Astrocyte of the spinal cord (primary cell): Measurements from ENCODE around the gene RPAIN.

ENCODE experiments used
- DNase-seq: peaks from one replicate; pipeline ENCODE4 v3.0.0; 2011; ENCODE audit warnings: low read depth, low spot score
- H3K4me3 ChIP-seq: 2 replicates; pipeline ENCODE4 v1.5.1; 2011; ENCODE audit warnings: low read depth, mild to moderate bottlenecking, low read length, moderate library complexity
- in situ Hi-C: cut with HindIII; loops from 2 replicates; pipeline ENCODE4 v1.10.0; 2017; ENCODE audit warnings: low sequenced_read_pairs
- TF ChIP-seq, protein P1 (sequence below): IDR thresholded peaks from 2 replicates; pipeline ENCODE4 v1.5.1; 2012; ENCODE audit warnings: low read depth, mild to moderate bottlenecking, low read length, inconsistent platforms

Gene RPAIN

GRCh38 chr17:5419959-5420653, at the start of gene RPAIN:
Gene RPAIN (plus strand): TSS chr17:5420182. CDS start chr17:5420211, 29 bp downstream.
- H3K4me3 ChIP-seq = peak within 1 kb of the TSS; percentile 89

GRCh38 chr17:5370411-5370810, 49.6 kb upstream of the RPAIN start:
- TF ChIP-seq, protein P1, sequence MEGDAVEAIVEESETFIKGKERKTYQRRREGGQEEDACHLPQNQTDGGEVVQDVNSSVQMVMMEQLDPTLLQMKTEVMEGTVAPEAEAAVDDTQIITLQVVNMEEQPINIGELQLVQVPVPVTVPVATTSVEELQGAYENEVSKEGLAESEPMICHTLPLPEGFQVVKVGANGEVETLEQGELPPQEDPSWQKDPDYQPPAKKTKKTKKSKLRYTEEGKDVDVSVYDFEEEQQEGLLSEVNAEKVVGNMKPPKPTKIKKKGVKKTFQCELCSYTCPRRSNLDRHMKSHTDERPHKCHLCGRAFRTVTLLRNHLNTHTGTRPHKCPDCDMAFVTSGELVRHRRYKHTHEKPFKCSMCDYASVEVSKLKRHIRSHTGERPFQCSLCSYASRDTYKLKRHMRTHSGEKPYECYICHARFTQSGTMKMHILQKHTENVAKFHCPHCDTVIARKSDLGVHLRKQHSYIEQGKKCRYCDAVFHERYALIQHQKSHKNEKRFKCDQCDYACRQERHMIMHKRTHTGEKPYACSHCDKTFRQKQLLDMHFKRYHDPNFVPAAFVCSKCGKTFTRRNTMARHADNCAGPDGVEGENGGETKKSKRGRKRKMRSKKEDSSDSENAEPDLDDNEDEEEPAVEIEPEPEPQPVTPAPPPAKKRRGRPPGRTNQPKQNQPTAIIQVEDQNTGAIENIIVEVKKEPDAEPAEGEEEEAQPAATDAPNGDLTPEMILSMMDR = no peak

More at GRCh38 chr17:5419959-5420653, at the start of gene RPAIN:
- TF ChIP-seq, protein P1 = no peak
- in situ Hi-C loops = no loop called here
- no peak for DNase-seq

DNA sequence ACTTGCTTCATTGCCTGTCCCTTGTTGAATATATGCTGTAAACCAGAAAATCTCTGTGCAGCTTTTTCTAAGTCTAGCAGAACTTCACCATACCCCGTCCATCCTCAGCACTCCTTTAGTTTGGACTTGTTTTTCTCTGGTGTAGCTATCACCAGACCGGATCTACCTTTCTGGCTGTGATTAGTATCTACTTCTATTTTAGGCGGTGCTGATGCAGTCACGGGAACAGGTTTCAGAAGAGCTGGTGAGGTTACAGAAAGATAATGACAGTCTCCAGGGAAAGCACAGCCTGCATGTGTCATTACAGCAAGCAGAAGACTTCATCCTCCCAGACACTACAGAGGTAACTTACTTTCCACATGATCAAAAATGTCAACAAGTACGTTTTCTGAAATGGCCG, 46.9 kb upstream of the RPAIN start:
- DNase-seq = no peak
- H3K4me3 ChIP-seq = no peak overlapping the region
- in situ Hi-C loops = no loop called here
- TF ChIP-seq, protein P1 = no peak

More at GRCh38 chr17:5370411-5370810, 49.6 kb upstream of the RPAIN start:
- no peak overlapping the region for H3K4me3 ChIP-seq
- in situ Hi-C loops = no loop called here
- DNase-seq = no peak

- in situ Hi-C loops = no loop called here
- DNase-seq = no peak
- TF ChIP-seq, protein P1 = no peak
- H3K4me3 ChIP-seq = no peak overlapping the region
Measured at GRCh38 chr17:5378566-5379207, 41.3 kb upstream of the RPAIN start.

GRCh38 chr17:5379351-5380107, 40.5 kb upstream of the RPAIN start:
- no peak overlapping the region for H3K4me3 ChIP-seq
- in situ Hi-C loops = no loop called here
- TF ChIP-seq, protein P1 = no peak
- DNase-seq = no peak

- DNase-seq = no peak
- H3K4me3 ChIP-seq = no peak overlapping the region
- in situ Hi-C loops = no loop called here
- TF ChIP-seq, protein P1 = no peak
Measured at GRCh38 chr17:5380491-5381135, 39.4 kb upstream of the RPAIN start.
